H1 (cell line): ENCODE measurements around the gene SSTR1. TPM values are rescaled to one million over a fixed set of nuclear protein-coding genes. Genes with fewer than 3 reads are reported as not detected.

Source experiments
- CTCF ChIA-PET: fragments of 300-600 bp; sonication (Branson Sonifier 250); formaldehyde crosslinking; loops from one replicate; lab custom pipeline; 2021; ENCODE audit not compliant: partially characterized antibody; lab: Charles Lee
- POLR2A ChIA-PET: fragments of 300-600 bp; sonication (Branson Sonifier 250); formaldehyde crosslinking; loops from one replicate; lab custom pipeline; 2021; ENCODE audit warnings: inconsistent platforms; ENCODE audit not compliant: partially characterized antibody; lab: Charles Lee
- DNase-seq, 2 experiments: peaks; one replicate each; pipeline versions ENCODE4 v3.0.0 to v3.0.0-alpha.2; 2010 to 2022; ENCODE audit warnings: low spot score in 2 of 2, low read depth in 1 of 2, mixed read lengths in 1 of 2
- FAIRE-seq: peaks from 2 replicates; lab custom pipeline; 2011; peaks lifted over from hg19 to GRCh38; lab: Jason Lieb, UNC
- H2AFZ ChIP-seq: 2 replicates; pipeline ENCODE4 v1.8.1; 2012; ENCODE audit warnings: low read length, inconsistent platforms
- H2AK5ac ChIP-seq: 2 replicates; pipeline ENCODE4 v1.6.1; 2013; ENCODE audit warnings: low read depth, low read length
- H2BK120ac ChIP-seq: replicated peaks from 2 replicates; pipeline ENCODE3; 2013; ENCODE audit warnings: low read depth, low read length, inconsistent platforms
- H2BK12ac ChIP-seq: 2 replicates; pipeline ENCODE4 v1.6.1; 2013; ENCODE audit warnings: low read depth, low read length
- H2BK15ac ChIP-seq: 2 replicates; pipeline ENCODE4 v1.6.1; 2013; ENCODE audit warnings: low read length
- H2BK20ac ChIP-seq: 2 replicates; pipeline ENCODE4 v1.6.1; 2013; ENCODE audit warnings: low read length
- H2BK5ac ChIP-seq: 2 replicates; pipeline ENCODE4 v1.6.1; 2013; ENCODE audit warnings: low read depth, low read length
- H3K14ac ChIP-seq: 2 replicates; pipeline ENCODE4 v1.6.1; 2013; ENCODE audit warnings: inconsistent platforms; ENCODE audit not compliant: insufficient read length
- H3K18ac ChIP-seq: 2 replicates; pipeline ENCODE4 v1.6.1; 2013; ENCODE audit warnings: low read length; ENCODE audit errors: extremely low read depth
- H3K23ac ChIP-seq: 2 replicates; pipeline ENCODE4 v1.6.1; 2013; ENCODE audit warnings: inconsistent platforms; ENCODE audit not compliant: insufficient read length
- H3K23me2 ChIP-seq: 2 replicates; pipeline ENCODE4 v1.6.1; 2013; ENCODE audit warnings: low read depth, low read length
- H3K27ac ChIP-seq: 2 replicates; pipeline ENCODE4 v1.6.1; 2011; ENCODE audit warnings: low read depth, low read length, inconsistent platforms
- H3K27me3 ChIP-seq, 4 experiments: replicated peaks in 1 of 4; 1 replicate in 1 of 4; 2 replicates in 3 of 4; pipeline versions ENCODE4 v1.6.1 to v1.8.1; 2011 to 2013; ENCODE audit warnings: low read length in 3 of 4, mild to moderate bottlenecking in 3 of 4, inconsistent platforms in 2 of 4, mixed read lengths in 2 of 4, moderate library complexity in 1 of 4; ENCODE audit not compliant: control insufficient read depth in 3 of 4, insufficient read depth in 3 of 4; ENCODE audit errors: extremely low read depth in 1 of 4
- H3K36me3 ChIP-seq, 4 experiments: 2 replicates each; pipeline versions ENCODE4 v1.6.1 to v1.8.1; 2011 to 2013; ENCODE audit warnings: mild to moderate bottlenecking in 4 of 4, low read length in 3 of 4, moderate library complexity in 2 of 4, control low read depth in 1 of 4, inconsistent platforms in 1 of 4; ENCODE audit not compliant: insufficient read depth in 4 of 4, control insufficient read depth in 2 of 4
- H3K4ac ChIP-seq: replicated peaks from 2 replicates; pipeline ENCODE3; 2013; ENCODE audit warnings: low read length, low read depth, mixed read lengths, inconsistent platforms; ENCODE audit not compliant: insufficient read length
- H3K4me1 ChIP-seq, 4 experiments: replicated peaks in 1 of 4; 1 replicate in 1 of 4; 2 replicates in 3 of 4; pipeline versions ENCODE4 v1.6.1 to v1.8.1; 2011 to 2013; ENCODE audit warnings: low read length in 3 of 4, inconsistent platforms in 2 of 4, mixed read lengths in 1 of 4; ENCODE audit not compliant: insufficient read depth in 4 of 4, control insufficient read depth in 3 of 4
- H3K4me2 ChIP-seq, 2 experiments: 2 replicates each; pipeline versions ENCODE4 v1.6.1 to v1.8.1; 2011 to 2013; ENCODE audit warnings: low read depth in 2 of 2, low read length in 2 of 2, control low read depth in 1 of 2, inconsistent platforms in 1 of 2, mild to moderate bottlenecking in 1 of 2; ENCODE audit not compliant: insufficient read depth in 1 of 2
- H3K4me3 ChIP-seq, 4 experiments: fragments of 200-600, 300-600 bp in 1 of 4; sonication (generic), shearing (Covaris generic), sonication (Bioruptor Twin) in 1 of 4; 2 replicates each; pipeline versions ENCODE4 v1.5.1 to v1.8.1; 2011 to 2016; ENCODE audit warnings: low read length in 4 of 4, low read depth in 3 of 4, control low read depth in 2 of 4, inconsistent platforms in 2 of 4, mild to moderate bottlenecking in 2 of 4, mixed read lengths in 1 of 4, moderate library complexity in 1 of 4; ENCODE audit not compliant: insufficient read depth in 2 of 4; ENCODE audit errors: extremely low read depth in 1 of 4
- H3K56ac ChIP-seq: replicated peaks from 2 replicates; pipeline ENCODE3; 2013; ENCODE audit warnings: low read depth, mild to moderate bottlenecking, mixed read lengths, low read length, inconsistent platforms; ENCODE audit not compliant: insufficient read length
- H3K79me1 ChIP-seq: 2 replicates; pipeline ENCODE4 v1.6.1; 2013; ENCODE audit warnings: low read depth, low read length, control low read depth
- H3K79me2 ChIP-seq, 2 experiments: 2 replicates each; pipeline versions ENCODE4 v1.6.1 to v1.8.1; 2012 to 2013; ENCODE audit warnings: low read length in 2 of 2, mild to moderate bottlenecking in 2 of 2, inconsistent platforms in 1 of 2; ENCODE audit not compliant: insufficient read depth in 2 of 2, control insufficient read depth in 1 of 2
- H3K9ac ChIP-seq, 4 experiments: replicated peaks in 1 of 4; 1 replicate in 1 of 4; 2 replicates in 3 of 4; pipeline versions ENCODE4 v1.6.1 to v1.8.1; 2011 to 2013; ENCODE audit warnings: low read depth in 3 of 4, low read length in 3 of 4, control low read depth in 2 of 4, mild to moderate bottlenecking in 2 of 4, moderate library complexity in 2 of 4, inconsistent platforms in 1 of 4; ENCODE audit errors: extremely low read depth in 1 of 4
- H3K9me3 ChIP-seq, 2 experiments: 2 replicates each; pipeline versions ENCODE4 v1.6.1 to v1.8.1; 2012 to 2013; ENCODE audit warnings: mild to moderate bottlenecking in 2 of 2, moderate library complexity in 2 of 2, control low read depth in 1 of 2, inconsistent platforms in 1 of 2, low read depth in 1 of 2, low read length in 1 of 2, mixed read lengths in 1 of 2; ENCODE audit not compliant: insufficient read depth in 2 of 2
- H4K20me1 ChIP-seq, 2 experiments: replicated peaks in 1 of 2; 2 replicates each; pipeline versions ENCODE3 to v1.8.1; 2011 to 2013; ENCODE audit warnings: inconsistent platforms in 2 of 2, low read length in 2 of 2, mild to moderate bottlenecking in 1 of 2; ENCODE audit not compliant: insufficient read depth in 2 of 2, control insufficient read depth in 1 of 2
- H4K5ac ChIP-seq: 2 replicates; pipeline ENCODE4 v1.6.1; 2013; ENCODE audit warnings: low read length, low read depth, mixed read lengths, inconsistent platforms; ENCODE audit not compliant: insufficient read length
- H4K8ac ChIP-seq: 2 replicates; pipeline ENCODE4 v1.8.0; 2013; ENCODE audit warnings: mild to moderate bottlenecking, moderate library complexity, low read length, inconsistent platforms; ENCODE audit not compliant: insufficient read depth; ENCODE audit errors: extremely low read depth
- H4K91ac ChIP-seq: replicated peaks from 2 replicates; pipeline ENCODE3; 2013; ENCODE audit warnings: low read length, mixed read lengths, inconsistent platforms; ENCODE audit not compliant: insufficient read length
- TAF7 ChIP-seq: optimal IDR thresholded peaks from 2 replicates; pipeline ENCODE3; 2011; ENCODE audit warnings: low read depth, mild to moderate bottlenecking, inconsistent platforms, low read length, moderate library complexity, borderline replicate concordance
- TEAD4 ChIP-seq: IDR thresholded peaks from 2 replicates; pipeline ENCODE4 v1.6.1; 2012; ENCODE audit warnings: low read depth, low read length, inconsistent platforms, mixed read lengths
- WGBS, 2 experiments: shearing (Covaris generic) in 1 of 2; methylation state at CpG; one replicate each; pipeline versions ENCODE4 v1.1.6 to v1.1.7; 2013 to 2015; ENCODE audit warnings: low lambda C conversion rate in 2 of 2, mixed read lengths in 2 of 2, inconsistent platforms in 1 of 2, low coverage in 1 of 2, missing lambda C conversion rate in 1 of 2; ENCODE audit not compliant: insufficient replicate concordance in 2 of 2, insufficient coverage in 1 of 2, insufficient read length in 1 of 2; ENCODE audit errors: extremely low coverage in 1 of 2, missing lambda C conversion rate in 1 of 2; 5-methylcytosine and 5-hydroxymethylcytosine counted together
- polyA plus RNA-seq, 7 experiments: library from polyadenylated mRNA; depleted of rRNA in 3 of 7; stranded (reverse) in 5 of 7; unstranded in 2 of 7; fragments of >200 nt in 5 of 7; fragments of 200-250 nt in 2 of 7; gene quantifications; 1 replicate in 5 of 7; 2 replicates in 1 of 7; 4 replicates in 1 of 7; pipeline versions ENCODE4 v1.2.1 to v1.2.3, GENCODE V29; 2011 to 2013; ENCODE audit warnings: missing spikeins in 2 of 7, mixed read lengths in 2 of 7
- total RNA-seq: library from RNA; stranded (reverse); fragmentation: NEBNext Ultra II Directional; extraction: Animal tissue kit (Norgen Biotek cat#: 25700); gene quantifications from 2 replicates; pipeline ENCODE4 v1.2.1, GENCODE V29; 2021

The SSTR1 gene
- total and polyA plus RNA-seq, 2 of the 8 experiments (the other 6 are each of a cell fraction or from before 2014, with no cell fraction given) = 0.82 to 0.93 TPM

DNA sequence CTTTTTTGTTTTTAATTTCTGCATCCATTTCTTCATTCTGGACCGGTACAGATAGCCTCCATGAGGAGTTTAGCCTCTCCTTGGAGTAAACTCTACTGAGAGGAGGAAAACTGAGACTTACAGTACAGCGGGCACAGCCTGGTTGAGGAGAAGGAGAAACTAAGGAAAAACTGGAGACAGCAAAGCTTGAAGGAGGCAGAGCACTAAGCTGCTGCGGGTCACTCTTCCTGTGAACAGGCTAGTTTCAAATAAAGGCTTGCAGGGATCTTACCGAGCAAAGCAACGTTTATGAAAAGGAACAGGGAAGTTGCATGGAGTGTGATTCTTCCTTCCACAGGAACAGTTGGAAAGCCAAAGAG, 348 bp upstream of the SSTR1 start:
- peaks cover 8 to 12% of the 10 kb centered on the region in 2 experiments for H4K20me1 ChIP-seq
- H2AK5ac ChIP-seq = no peak overlapping the region
- H2BK120ac ChIP-seq = no peak overlapping the region
- no peak overlapping the region for H3K18ac ChIP-seq
- no peaks in the 10 kb centered on the region for H3K79me2 ChIP-seq
- H4K8ac ChIP-seq = no peak overlapping the region
- H3K23me2 ChIP-seq = peaks cover 12% of the 10 kb centered on the region
- H2BK12ac ChIP-seq = no peak overlapping the region
- no peak overlapping the region for H3K9ac ChIP-seq
- H4K5ac ChIP-seq = no peak overlapping the region
- H2AFZ ChIP-seq = no peak overlapping the region
- peak overlapping the region; percentile 80 to 85; a peak in 3 of 4 replicates for H3K4me2 ChIP-seq
- H3K36me3 ChIP-seq = peaks cover 0 to 5% (median 0%) of the 10 kb centered on the region in 4 experiments; a peak in 1 of 8 replicates
- no peaks in the 10 kb centered on the region for H3K79me1 ChIP-seq
- H3K4me3 ChIP-seq = peak overlapping the region in 1 of 4 experiments; percentile 59; a peak in 1 of 8 replicates
- H3K27ac ChIP-seq = no peak overlapping the region
- H3K27me3 ChIP-seq = peaks cover 55 to 68% (median 65%) of the 10 kb centered on the region in 4 experiments
- ChIA-PET CTCF (interaction anchor here (0.6 to 2.4 kb wide), 7 partner anchors 10 to 398 kb away, joined by 3 to 7 read pairs (median 3); no protein-coding TSS in a partner anchor), POLR2A (interaction anchor here (0.7 to 8.9 kb wide), 23 partner anchors 9 to 392 kb away, joined by 3 to 70 read pairs (median 4); partner anchors contain the start of gene CLEC14A)
- WGBS, 2 experiments = 21% methylated on average over 5 of the region's 5 CpGs; no CpG with 5 or more reads in 1 of the 2 experiments
- H4K91ac ChIP-seq = no peak overlapping the region
- no peak overlapping the region for H2BK15ac ChIP-seq
- peaks cover 4 to 10% of the 10 kb centered on the region in 2 experiments; a peak in 2 of 4 replicates for H3K9me3 ChIP-seq
- no peak overlapping the region for H2BK20ac ChIP-seq
- no peak overlapping the region for H3K4ac ChIP-seq
- no peak overlapping the region for H3K14ac ChIP-seq
- peaks cover 3 to 20% (median 12%) of the 10 kb centered on the region in 4 experiments for H3K4me1 ChIP-seq
- TF ChIP-seq TAF7 = peak; percentile 60
- no peak for TF ChIP-seq TEAD4
- H3K23ac ChIP-seq = no peak overlapping the region
- DNase-seq (no peak), FAIRE-seq (no peak)
- no peak overlapping the region for H2BK5ac ChIP-seq
- no peak overlapping the region for H3K56ac ChIP-seq
